LHCN-M2 (cell line): ENCODE measurements around the gene MBD6. TPM values are rescaled to one million over a fixed set of nuclear protein-coding genes. Genes with fewer than 3 reads are reported as not detected.
A peak's percentile ranks its signal among the peaks of the same experiment; 100 is the strongest.

Experiments used
- DNase-seq: peaks from one replicate; pipeline ENCODE4 v3.0.0-alpha.2; 2012; ENCODE audit warnings: low read depth
- polyA plus RNA-seq: library from polyadenylated mRNA; unstranded; fragments of >200 nt; gene quantifications from one replicate; pipeline ENCODE4 v1.2.1, GENCODE V29; 2012; ENCODE audit warnings: missing spikeins
- total RNA-seq: library from RNA; depleted of rRNA; stranded (reverse); fragments of >200 nt; gene quantifications from 2 replicates; pipeline ENCODE4 v1.2.3, GENCODE V29; 2014; rRNA removed

The MBD6 gene, protein sequence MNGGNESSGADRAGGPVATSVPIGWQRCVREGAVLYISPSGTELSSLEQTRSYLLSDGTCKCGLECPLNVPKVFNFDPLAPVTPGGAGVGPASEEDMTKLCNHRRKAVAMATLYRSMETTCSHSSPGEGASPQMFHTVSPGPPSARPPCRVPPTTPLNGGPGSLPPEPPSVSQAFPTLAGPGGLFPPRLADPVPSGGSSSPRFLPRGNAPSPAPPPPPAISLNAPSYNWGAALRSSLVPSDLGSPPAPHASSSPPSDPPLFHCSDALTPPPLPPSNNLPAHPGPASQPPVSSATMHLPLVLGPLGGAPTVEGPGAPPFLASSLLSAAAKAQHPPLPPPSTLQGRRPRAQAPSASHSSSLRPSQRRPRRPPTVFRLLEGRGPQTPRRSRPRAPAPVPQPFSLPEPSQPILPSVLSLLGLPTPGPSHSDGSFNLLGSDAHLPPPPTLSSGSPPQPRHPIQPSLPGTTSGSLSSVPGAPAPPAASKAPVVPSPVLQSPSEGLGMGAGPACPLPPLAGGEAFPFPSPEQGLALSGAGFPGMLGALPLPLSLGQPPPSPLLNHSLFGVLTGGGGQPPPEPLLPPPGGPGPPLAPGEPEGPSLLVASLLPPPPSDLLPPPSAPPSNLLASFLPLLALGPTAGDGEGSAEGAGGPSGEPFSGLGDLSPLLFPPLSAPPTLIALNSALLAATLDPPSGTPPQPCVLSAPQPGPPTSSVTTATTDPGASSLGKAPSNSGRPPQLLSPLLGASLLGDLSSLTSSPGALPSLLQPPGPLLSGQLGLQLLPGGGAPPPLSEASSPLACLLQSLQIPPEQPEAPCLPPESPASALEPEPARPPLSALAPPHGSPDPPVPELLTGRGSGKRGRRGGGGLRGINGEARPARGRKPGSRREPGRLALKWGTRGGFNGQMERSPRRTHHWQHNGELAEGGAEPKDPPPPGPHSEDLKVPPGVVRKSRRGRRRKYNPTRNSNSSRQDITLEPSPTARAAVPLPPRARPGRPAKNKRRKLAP
- 4.2 and 7.5 TPM in 2 replicates for total RNA-seq
- 20.6 TPM for polyA plus RNA-seq

DNA sequence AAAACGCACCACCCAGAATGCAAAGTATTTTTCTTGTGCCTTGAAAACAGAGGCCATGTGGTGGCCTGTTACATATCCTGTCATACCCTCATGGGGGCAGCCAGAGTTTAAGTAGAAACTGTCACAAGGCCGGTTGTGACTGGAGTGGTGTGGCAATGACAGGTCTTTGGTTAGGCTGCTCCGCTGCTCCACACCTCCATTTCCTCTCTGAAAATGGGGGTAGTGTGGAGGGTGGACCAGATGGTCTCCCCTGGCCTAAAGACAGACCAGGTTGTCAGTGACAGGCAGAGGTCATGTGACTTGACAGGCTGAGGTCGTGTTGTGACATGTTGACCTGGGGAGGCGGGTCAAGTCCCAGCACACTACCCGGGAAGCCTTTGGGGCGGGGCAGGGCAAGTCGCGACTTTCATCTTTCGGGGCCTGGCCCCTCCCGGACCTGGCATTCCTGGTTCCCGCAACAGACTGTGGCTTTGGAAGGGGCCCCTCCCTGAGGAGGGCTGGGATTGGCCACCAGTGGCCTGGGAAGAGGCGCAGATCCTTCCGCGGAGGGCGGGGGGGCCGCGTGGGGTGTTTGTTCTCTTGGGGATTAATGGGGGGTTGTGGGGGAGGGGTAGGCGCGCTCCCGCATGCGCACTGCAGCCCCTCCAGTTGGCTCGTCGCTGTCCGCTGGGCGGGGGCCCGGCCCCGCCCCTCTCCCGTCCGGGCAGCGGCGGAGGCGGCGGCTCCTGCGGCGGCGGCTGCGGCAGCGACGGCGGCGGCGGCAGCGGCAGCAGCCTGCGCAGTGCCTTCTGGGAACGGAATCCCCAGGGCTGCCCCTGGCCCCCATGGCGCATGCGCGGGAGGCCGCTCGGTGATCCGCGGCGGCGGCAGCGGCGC, at the start of gene MBD6:
Gene MBD6 (plus strand): TSS at position 814 of the 876 bp plus-strand sequence. CDS start 1,480 bp downstream, outside the sequence.
- peak; percentile 89 for DNase-seq

DNA sequence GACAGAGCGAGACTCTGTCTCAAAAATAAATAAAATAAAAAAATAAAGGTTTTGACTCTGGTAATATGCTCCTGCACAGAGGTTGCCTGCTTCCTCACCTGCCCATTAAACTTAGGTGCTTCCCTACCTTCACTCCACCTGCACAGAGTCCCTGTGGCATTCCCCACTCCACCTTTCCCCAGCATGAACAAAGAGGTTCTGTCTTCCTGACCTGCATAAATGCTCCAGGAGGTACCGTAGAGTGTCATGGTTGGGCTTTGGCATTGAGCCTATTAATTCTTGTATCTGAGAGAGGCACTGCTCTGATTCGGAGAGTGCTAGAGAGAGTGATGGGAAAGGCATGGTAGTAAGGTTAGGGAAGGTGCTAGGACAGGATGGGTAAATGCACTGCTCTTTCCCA, 49.2 kb upstream of the MBD6 start:
- DNase-seq = no peak

DNA sequence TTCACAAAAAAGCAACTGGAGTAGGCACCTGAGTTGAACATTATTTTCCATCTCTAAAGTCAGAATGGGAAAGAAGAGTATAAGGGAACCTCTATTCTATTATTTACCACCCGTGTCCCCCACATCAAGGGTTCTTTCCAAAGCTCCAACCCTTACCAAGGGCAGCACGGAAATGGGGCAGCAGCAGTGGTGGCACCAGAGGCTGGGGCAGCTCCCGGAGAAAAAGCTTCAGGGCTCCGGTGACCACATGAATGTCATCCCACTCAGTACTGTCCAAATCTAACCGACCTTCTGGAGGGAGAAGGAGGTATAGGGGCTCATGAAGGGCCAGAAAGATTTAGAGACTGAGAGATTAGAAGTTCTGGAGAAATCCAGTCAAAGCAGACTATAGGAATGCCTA, 48.7 kb upstream of the MBD6 start:
- no peak for DNase-seq

DNA sequence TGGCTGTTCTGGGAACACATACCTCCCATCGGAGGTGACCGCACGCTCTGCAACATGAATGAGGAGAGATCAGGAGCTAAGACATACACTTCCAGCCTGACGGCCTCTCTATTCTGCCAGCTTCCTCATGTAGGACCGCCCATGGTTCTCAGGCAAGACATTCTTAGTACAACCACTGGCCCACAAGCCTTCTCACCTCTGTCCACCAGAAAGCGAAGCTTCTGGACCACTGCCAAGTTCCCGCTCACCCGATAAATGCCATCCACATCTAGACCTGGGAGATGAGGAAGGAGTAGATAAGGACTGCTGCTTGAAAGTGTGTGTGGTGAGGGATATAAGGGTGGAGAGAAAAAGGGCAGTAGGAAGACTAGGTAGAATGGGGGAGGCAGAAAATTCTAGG, 48.2 kb upstream of the MBD6 start:
- no peak for DNase-seq

DNA sequence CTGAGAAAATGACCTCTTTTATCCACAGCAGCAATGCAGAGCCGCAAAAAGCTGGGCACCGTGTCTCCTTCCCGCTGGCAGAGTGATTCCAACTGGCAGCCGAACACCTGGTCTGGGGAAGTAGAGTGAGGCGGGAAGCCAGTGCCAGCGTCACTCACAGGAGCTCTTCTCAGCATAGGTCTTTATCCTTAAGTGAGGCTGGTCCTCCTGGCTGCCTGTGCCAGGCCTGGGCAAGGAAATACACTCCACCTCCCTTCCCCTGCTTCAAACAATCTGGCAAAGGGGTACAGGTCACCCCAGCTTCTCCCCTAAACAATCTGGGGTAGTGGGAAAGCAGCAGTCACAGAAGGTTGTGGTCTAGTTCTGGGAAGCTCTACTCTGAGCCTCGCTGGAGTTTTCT, 47.8 kb upstream of the MBD6 start:
- no peak for DNase-seq

DNA sequence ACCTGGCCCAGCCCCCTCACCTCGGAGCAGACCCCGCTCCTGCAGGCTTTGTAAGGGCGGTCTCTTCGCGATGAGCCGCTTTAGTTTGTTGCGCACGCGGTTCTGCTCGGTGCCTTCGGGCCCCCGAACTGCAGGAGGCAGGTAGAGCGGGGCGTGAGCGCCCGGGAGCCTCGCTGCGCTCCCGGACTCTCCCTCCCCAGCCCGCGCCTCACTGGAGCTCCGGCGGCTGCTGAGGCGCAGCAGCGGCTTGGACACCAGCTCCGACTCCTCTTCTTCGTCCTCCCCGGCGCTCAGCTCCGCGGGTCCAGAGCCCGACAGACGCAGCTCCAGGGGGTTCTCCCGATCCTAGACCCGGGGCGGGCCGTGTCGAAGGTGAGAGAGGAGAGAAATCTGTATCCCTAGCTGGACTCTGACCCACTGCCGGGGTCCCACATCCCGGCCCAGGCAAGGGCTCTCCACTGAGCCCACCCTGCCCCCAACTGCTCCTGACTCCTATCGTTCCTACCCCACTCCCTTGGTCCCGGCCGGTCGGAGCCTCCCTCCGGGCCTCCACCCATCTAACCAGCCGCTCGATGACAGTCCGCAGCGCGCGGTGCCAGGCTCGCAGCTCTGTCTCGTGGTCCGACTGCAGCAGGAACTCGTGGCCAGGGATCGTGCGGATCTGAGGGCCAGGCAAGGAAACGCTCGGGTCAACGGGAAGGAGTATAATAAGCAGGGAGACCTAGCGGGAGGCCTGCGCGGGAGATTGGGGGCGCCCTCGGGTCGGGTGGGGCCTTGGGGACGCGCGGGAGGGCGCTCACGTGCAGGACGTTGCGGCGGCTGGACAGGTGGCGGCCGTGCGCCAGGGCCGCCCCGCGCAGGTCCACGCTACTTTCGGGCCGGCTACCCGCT, 47.1 kb upstream of the MBD6 start:
- DNase-seq = no peak

DNA sequence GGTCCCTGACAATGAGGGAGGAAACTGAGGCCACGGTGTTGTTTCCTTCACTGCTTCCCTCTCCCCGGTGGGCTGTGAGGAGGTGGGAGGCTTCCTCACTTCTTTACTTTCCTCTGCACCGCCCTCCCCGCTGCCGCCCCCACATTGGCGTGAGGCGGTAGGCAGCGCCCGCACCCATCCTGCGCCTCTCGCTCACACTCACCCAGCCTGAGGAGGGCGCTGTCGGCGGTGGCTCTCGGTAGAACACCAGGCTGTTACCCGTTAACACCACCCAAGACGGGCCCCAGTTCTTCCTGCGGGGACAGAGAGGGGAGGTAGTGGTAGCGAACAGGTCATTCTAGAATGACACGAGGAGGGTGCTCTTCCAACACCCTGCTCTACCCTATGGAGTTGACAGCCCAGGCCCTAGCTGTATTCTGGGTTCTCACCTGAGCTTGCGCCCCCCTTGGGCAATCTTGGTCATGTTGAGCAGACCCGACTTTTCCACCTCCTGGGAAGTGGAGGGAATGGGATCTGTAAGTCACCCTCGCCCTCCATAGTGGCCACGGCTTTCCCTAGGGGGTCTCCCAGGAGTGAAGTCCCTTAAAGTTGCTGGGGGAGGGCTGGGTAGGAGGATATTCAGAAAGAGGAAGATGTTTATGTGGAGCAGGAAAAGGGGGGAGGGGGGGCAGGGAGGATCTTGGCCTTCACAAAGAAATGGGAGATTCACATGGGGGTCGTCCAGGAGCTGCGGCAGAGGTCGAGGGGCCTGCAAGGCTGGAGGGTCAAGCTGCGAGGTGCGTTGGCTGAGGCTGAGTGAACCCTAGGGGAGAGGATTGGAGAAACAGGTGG, 46.2 kb upstream of the MBD6 start:
- DNase-seq = no peak

DNA sequence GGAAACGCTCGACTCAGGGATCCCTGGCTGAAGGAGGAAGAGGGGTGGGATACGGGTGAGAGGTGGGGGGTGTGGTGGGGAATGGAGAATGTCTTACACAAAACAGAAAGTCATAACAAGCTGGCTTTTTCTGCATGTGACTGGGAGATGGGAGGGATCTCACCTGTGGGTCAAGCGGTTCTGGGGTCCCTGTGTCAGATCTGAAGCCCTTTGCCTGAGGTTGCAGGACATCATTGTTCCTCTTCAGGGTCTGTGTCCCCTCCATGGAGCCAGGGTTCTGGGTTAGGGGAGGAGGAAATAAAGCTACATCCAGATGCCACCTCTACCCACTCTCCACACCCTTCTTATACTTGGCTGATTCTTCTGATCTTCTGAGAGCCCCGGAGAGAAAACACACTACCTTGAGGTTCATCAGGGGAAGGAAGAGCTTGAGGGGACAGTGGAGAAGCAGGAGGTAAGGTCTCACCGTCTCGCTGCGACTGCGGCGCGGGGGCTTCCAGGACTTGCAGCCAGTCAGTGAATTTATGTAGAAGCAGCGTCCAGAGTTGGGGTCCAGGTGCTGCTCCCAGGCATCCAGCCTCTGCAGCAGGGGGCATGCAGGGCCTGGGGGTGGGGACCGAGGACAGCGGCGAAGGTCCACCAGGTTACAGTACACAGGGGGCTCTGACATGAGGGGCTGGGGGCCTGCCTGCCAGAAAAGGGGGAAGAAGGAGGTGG, 45.5 kb upstream of the MBD6 start:
- DNase-seq = no peak

DNA sequence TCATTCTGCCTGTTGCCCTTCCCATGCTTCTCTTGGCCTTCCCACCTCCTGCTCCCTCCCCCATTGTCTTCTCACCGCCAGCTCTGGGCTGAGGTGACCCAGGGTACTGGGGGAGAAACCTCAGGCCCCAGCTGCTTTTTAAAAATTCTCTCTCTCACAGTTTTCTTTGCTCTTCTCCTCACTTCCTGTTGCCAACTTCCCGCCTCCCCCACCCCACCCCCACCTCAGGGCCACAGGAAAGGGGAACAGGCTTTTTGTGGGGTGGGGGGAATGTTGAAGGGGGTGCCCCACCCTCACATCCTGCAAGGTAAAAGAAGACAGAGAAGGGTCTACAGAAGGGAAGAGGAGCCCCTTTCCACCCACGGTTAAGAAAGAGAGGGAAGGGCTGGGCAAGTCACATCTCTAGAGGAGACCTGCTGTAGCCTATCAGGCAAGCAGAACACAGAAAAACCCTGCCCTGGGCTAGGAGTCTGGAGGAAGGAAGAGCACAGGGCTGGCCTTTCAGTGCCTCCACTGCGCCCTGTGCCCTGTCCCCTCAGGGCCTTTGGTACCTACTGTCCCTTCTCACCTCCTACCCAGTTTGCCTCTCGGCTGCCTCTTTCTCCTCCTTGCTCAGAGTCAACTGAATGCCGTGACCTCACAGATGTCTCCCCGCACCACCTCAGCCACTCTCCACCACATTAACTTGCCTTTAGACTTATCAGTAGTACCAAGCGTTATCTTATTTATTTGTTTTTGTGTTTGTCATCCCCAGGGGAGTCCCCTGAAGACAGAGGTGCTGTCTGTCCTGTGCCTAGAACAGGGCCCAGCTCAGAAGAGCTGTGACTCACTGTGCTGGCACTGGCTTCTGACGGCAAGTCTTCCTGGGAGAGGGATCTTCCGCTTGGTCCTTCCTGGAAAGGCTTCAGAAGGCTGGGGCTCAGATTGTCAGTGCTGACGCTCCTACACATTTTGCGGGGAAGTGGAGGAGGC, 44.6 kb upstream of the MBD6 start:
- DNase-seq = no peak

DNA sequence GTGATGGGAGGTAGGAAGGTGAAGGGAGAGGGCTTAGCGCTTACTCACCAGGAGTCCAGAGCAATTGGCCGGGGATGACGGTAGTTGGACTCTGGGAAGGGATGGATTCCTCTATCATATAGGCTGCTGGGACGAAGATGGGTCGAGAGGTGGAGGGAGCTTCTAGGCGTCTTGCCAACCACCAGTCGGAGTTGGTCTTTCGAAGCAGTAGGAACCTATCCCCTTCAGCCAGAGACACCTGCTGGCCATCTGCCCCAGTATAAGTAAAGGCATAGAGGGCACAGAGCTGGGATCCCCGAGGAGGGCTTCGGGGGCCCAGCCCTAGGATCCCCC, 43.6 kb upstream of the MBD6 start:
- DNase-seq = no peak

DNA sequence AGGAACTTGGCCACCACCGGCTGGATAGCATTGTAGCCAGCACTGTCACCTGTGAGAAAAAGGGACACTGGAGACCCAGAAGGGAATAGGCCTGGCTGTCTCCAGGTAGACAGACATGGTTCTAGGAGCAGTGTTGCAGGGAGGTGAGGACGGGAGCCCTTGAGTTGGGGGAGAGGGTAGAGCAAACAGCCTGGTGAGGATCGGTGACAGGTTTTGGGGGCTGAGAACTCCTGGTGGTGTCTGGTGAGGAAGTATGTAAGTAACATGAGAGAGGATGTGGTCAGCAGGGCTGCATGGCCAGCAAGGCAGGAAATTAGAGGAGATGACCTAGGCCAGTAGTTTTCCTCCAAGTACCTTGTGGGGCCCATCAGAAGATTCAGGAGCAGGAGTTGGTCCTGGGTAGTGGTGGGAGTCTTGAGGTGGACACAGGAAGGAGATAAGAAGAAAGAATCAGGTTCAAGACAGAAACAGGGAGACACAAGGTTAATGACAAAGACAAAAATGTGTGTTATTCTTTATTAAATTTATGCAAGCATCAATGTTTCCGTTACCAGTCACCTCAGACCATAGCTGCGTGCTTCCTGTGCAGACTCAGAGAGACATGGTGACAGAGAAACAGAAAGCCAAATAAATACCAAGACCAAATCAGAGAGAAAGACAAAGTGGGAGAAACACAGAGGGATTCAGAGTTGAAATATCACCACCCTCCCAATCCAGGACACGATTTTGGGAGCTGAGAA, 43.1 kb upstream of the MBD6 start, which contains the start of gene ARHGAP9:
Gene ARHGAP9 (minus strand): TSS at position 491 of the 740 bp plus-strand sequence. CDS start 460 bp downstream, at position 31.
- no peak for DNase-seq

DNA sequence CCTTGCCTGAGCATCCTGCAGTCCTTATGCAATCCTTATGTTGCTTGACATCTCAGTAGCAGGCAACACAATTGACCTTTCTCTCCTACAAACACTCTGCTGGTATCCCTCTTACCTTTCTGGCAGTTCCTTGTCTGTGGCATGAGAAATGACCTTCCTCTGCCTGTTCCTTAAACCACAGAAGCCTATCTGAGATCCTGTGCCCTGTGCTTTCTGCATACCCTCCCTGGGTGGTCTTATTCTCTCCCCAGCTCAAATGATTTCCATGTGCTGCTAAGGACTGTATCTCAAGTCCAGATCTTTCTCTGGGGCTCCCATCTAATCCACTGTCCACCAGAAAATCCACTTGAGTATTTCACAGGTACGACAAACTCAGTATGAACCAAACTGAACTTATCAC, 41.0 kb upstream of the MBD6 start:
- no peak for DNase-seq

DNA sequence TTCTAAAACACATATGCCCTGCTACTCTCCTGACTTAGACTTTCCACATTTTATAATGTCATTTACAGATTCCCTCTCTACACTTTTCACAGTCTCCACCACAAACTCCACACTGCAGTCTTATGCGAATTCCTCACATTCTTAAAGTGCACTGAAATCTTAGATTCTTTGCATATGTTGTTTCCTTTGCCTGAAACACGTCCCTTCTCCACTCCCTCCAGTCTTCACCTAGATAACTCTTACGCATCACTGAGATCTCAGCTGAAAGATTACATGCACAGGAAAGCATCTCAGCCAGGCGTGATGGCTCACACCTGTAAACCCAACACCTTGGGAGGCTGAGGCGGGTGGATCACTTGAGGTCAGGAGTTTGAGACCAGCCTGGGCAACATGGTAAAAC, 39.2 kb upstream of the MBD6 start:
- no peak for DNase-seq

DNA sequence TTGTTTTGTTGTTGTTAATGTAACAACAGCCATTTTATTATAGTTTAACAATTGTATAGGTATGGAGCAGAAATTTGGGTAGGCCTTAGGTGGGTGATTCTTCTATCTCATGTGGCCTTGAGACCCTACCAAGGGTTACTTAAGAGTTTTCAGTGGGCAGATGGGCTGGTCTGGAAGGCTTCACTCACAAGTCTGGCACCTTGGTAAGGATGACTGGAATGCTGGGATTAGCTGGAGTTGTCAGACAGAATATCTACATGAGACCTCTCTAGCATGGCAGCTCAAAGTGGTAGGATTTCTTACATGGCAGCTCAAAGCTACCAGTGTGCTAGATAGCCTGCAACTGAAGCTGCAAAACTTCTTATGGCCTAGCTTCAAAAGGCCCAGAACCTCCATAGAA, 36.9 kb upstream of the MBD6 start:
- no peak for DNase-seq

DNA sequence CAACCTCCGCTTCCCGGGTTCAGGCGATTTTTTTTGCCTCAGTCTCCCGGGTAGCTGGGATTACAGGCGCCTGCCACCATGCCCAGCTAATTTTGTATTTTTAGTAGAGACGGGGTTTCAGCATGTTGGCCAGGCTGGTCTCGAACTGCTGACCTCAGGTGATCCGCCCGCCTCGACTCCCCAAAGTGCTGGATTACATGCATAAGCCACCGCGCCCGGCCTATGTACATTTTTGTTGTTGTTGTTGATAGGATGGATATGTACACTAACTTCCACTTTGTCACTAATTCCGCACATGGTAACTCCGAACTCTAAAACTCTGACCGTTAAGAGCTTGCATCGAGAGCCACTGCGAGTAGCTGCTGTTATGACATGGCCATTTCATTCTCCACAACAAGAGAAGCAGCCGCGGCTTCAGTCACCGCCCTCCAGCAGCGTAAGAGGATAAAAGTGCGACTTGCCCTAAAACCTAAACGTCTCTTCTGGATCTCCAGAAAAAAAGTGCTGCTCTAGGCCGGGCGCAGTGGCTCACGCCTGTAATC, 35.5 kb upstream of the MBD6 start:
- DNase-seq = no peak

DNA sequence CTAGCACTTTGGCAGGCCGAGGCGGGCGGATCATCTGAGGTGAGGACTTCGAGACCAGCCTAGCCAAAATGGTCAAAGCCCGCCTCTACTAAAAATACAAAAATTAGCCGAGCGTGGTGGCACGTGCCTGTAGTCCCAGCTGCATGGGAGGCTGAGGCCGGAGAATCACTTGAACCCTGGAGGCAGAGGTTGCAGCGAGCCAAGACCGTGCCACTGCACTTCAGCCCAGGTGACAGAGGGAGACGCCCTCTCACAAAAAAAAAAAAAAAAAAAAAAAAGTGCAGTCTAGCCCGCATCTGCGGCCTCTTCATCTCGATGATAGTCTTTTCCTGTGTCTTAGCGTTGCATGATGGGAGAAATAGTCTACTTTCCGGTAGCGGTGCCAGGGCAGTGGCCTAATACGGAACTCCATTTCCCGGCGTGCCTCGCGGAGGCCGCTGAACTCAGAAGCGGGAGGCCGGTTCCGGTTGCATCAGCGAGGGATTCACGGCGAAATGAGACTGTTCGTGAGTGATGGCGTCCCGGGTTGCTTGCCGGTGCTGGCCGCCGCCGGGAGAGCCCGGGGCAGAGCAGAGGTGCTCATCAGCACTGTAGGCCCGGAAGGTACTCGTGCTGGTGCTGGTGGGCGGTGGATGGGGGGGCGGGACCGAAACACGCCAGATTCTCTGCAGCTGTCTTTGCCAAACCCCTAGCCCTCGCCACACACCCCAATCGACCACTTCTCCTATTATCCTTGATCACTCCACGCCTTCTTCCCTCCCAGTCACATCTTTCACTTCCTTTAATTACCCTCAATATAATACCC, 34.8 kb upstream of the MBD6 start, which contains the start of gene MARS1:
Gene MARS1 (plus strand): TSS at position 472 of the 805 bp plus-strand sequence. CDS start 23 bp downstream, at position 495.
- DNase-seq = peak; percentile 96
